Mammary epithelial cell (primary cell): ENCODE measurements around the gene GSDMA.

Experiments used
- EZH2 ChIP-seq: IDR thresholded peaks from 2 replicates; pipeline ENCODE4 v1.6.1; 2012; ENCODE audit warnings: low read length, inconsistent platforms, borderline replicate concordance
- TF ChIP-seq, protein P1 (sequence below), 2 donors: IDR thresholded peaks in 1 of 2; conservative IDR thresholded peaks in 1 of 2; 2 replicates each; pipeline ENCODE4 v1.5.1; 2011 to 2012; ENCODE audit warnings: inconsistent platforms in 2 of 2, low read length in 2 of 2, mild to moderate bottlenecking in 2 of 2, control low read depth in 1 of 2, low read depth in 1 of 2; ENCODE audit not compliant: insufficient read depth in 1 of 2; ENCODE audit errors: extremely low read depth in 1 of 2

DNA sequence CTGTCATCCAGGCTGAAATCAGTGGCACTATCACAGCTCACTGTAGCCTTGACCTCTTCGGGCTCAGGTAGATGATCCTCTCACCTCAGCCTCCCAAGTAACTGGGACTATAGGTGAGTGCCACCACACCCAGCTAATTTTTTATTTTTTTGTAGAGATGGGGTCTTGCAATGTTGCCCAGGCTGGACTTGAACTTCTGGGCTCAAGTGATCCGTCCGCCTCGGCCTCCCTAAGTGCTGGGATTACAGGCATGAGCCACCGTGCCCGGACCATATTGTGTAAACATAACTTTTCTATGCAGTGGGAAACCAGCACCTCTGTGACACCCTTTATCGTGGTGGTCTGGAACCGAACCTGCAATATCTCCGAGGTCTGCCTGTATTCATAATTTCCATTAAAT lies 41.3 kb downstream of the GSDMA start:
- TF ChIP-seq, protein P1, sequence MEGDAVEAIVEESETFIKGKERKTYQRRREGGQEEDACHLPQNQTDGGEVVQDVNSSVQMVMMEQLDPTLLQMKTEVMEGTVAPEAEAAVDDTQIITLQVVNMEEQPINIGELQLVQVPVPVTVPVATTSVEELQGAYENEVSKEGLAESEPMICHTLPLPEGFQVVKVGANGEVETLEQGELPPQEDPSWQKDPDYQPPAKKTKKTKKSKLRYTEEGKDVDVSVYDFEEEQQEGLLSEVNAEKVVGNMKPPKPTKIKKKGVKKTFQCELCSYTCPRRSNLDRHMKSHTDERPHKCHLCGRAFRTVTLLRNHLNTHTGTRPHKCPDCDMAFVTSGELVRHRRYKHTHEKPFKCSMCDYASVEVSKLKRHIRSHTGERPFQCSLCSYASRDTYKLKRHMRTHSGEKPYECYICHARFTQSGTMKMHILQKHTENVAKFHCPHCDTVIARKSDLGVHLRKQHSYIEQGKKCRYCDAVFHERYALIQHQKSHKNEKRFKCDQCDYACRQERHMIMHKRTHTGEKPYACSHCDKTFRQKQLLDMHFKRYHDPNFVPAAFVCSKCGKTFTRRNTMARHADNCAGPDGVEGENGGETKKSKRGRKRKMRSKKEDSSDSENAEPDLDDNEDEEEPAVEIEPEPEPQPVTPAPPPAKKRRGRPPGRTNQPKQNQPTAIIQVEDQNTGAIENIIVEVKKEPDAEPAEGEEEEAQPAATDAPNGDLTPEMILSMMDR (conservative IDR thresholded peaks at IDR 0.05 in 1 of 2, IDR thresholded peaks at IDR 0.05 in 1 of 2; ENCODE audit: extremely low read depth in 1 of 2, insufficient read depth in 1 of 2, low read depth in 1 of 2, low read length in 2 of 2), result no peak
- no peak for TF ChIP-seq EZH2
